Measurements from ENCODE around the gene KRTAP4-5.
"Not testable (repeated sequence)": the region's sequence is repeated elsewhere in the genome, so short reads cannot be mapped to it uniquely, and the experiment has no call there.

Gene KRTAP4-5

GRCh38 chr17:41103896-41104295, 45.7 kb downstream of the KRTAP4-5 start:
- Mint-ChIP-seq H3K4me1 (no peaks in the 10 kb centered on the region), H3K27ac (no peak overlapping the region), H3K36me3 (ENCODE audit: low read depth) (no peaks in the 10 kb centered on the region), H3K9me3 (no peaks in the 10 kb centered on the region), H3K4me3 (no peak overlapping the region), H3K27me3 (ENCODE audit: low read depth, poor library complexity) (peaks cover 4% of the 10 kb centered on the region)
- no peak for DNase-seq
- no peak for TF ChIP-seq CTCF (IDR thresholded peaks at IDR 0.05)

GRCh38 chr17:41101586-41102259, 47.9 kb downstream of the KRTAP4-5 start, which contains the start of gene KRTAP4-16:
TSS of gene KRTAP4-16 (minus strand) at chr17:41102209. CDS start at chr17:41102209, 0 bp downstream.
- Mint-ChIP-seq H3K4me3 (no peak within 1 kb of the TSS), H3K4me1 (no peaks in the 10 kb centered on the region), H3K27ac (no peak within 1 kb of the TSS), H3K27me3 (ENCODE audit: low read depth, poor library complexity) (peaks cover 15% of the 10 kb centered on the region), H3K9me3 (no peaks in the 10 kb centered on the region), H3K36me3 (ENCODE audit: low read depth) (no peaks in the 10 kb centered on the region)
- no peak for TF ChIP-seq CTCF (IDR thresholded peaks at IDR 0.05)
- no peak for DNase-seq

- H3K36me3 Mint-ChIP-seq (ENCODE audit: low read depth); DNase-seq; H3K27ac Mint-ChIP-seq; H3K4me3 Mint-ChIP-seq; H3K9me3 Mint-ChIP-seq; H3K4me1 Mint-ChIP-seq: not testable (repeated sequence)
- H3K27me3 Mint-ChIP-seq (ENCODE audit: low read depth, poor library complexity), result peaks cover 15% of the 10 kb centered on the region
These were observed 49.7 kb downstream of the KRTAP4-5 start for GRCh38 chr17:41099682-41100480.
